ENCODE data around the gene SLC38A11.

DNA sequence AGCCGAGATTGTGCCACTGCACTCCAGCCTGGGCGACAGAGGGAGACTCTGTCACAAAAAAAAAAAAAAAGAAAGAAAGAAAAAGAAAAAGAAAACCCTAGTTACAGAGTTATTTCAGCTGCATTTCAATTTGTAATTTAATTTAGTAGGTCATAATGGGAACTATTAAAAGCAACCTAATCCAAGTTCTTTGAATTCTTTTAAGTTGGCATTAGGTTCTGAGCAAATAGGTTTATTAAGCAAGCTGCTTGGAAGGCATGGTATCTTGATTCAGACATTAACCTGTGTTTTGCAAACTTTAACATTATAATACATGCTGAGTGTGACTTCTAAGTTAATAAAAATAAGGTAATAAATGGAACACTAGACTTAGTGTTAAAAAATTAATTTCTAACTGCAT is 83.9 kb downstream of the SLC38A11 start:
- TF ChIP-seq EZH2 (IDR thresholded peaks at IDR 0.05; ENCODE audit: low read length, missing control alignments), result no peak
- TF ChIP-seq, protein P1, sequence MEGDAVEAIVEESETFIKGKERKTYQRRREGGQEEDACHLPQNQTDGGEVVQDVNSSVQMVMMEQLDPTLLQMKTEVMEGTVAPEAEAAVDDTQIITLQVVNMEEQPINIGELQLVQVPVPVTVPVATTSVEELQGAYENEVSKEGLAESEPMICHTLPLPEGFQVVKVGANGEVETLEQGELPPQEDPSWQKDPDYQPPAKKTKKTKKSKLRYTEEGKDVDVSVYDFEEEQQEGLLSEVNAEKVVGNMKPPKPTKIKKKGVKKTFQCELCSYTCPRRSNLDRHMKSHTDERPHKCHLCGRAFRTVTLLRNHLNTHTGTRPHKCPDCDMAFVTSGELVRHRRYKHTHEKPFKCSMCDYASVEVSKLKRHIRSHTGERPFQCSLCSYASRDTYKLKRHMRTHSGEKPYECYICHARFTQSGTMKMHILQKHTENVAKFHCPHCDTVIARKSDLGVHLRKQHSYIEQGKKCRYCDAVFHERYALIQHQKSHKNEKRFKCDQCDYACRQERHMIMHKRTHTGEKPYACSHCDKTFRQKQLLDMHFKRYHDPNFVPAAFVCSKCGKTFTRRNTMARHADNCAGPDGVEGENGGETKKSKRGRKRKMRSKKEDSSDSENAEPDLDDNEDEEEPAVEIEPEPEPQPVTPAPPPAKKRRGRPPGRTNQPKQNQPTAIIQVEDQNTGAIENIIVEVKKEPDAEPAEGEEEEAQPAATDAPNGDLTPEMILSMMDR (conservative IDR thresholded peaks at IDR 0.05 in 1 of 2, IDR thresholded peaks at IDR 0.05 in 1 of 2; ENCODE audit: low read depth in 1 of 2, low read length in 2 of 2), result no peak

All from fibroblast of lung (primary cell).